Breast epithelium (tissue), 3 donors: ENCODE results near the gene FOXK1.

ENCODE experiments used
- POLR2AphosphoS5 ChIP-seq, 3 donors: sonication (generic); formaldehyde crosslinking; IDR thresholded peaks; one replicate each; pipeline ENCODE4 v1.6.1; 2017; ENCODE audit warnings: antibody characterized with exemption in 3 of 3
- TF ChIP-seq, protein P1 (sequence below), 3 donors: fragments of 450-650 bp; IDR thresholded peaks; one replicate each; pipeline ENCODE4 v1.5.1; 2016 to 2017; ENCODE audit warnings: antibody characterized with exemption in 3 of 3, mild to moderate bottlenecking in 3 of 3, moderate library complexity in 3 of 3

DNA sequence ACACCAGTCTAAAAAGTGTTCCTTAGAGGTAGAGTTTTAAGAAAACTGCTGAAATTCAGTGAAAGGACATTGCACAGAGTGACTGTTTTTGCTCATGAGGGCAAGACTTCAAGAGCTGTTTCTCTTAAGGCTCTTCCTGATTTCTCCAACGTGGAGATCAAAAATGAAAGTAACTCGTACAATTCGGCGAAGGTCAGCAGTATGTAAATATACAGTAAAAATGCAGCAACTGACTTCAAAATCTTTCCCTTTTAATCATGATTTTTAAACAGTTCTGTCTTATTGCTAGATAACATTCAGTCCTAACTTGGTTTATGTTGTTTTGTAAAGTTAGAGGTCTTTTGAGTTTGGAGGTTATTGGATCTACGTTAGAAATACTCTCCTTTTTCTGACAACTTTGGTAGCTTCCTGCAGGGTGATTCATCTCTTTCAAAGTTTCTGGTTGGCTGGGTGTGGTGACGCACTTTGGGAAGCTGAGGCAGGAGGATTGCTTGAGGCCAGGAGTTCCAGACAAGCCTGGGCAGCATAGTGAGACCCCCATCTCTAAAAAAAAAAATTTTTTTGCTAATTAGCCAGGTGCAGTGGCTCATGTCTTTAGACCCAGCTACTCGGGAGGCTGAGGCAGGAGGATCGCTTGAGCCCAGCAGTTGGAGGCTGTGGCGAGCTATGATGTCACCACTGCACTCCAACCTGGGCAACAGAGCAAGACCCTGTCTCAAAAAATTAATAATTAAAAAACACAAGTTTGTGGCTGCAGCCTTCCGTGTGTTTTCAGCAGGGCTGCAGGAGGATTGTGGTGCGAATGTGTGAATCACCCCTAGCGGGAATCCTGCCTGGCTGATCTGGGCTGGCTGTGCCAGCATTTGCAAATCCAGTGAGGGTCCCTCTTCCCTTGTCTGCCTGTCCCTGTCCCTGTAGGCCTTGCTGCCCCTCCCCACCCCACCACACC lies 64.2 kb downstream of the FOXK1 start:
- TF ChIP-seq POLR2AphosphoS5 (IDR thresholded peaks at IDR 0.05), result peak in 1 of 3 donors; percentile 19
- TF ChIP-seq, protein P1, sequence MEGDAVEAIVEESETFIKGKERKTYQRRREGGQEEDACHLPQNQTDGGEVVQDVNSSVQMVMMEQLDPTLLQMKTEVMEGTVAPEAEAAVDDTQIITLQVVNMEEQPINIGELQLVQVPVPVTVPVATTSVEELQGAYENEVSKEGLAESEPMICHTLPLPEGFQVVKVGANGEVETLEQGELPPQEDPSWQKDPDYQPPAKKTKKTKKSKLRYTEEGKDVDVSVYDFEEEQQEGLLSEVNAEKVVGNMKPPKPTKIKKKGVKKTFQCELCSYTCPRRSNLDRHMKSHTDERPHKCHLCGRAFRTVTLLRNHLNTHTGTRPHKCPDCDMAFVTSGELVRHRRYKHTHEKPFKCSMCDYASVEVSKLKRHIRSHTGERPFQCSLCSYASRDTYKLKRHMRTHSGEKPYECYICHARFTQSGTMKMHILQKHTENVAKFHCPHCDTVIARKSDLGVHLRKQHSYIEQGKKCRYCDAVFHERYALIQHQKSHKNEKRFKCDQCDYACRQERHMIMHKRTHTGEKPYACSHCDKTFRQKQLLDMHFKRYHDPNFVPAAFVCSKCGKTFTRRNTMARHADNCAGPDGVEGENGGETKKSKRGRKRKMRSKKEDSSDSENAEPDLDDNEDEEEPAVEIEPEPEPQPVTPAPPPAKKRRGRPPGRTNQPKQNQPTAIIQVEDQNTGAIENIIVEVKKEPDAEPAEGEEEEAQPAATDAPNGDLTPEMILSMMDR (IDR thresholded peaks at IDR 0.05), result no peak
